ENCODE data around the gene CALN1. TPM values are rescaled to one million over a fixed set of nuclear protein-coding genes. Genes with fewer than 3 reads are reported as not detected.

Gene CALN1
- polyA plus RNA-seq, 1 donor (not counting 4 experiments of a cell fraction or from before 2014, with no cell fraction given), result not detected

GRCh38 chr7:72048420-72048819, 363.7 kb downstream of the CALN1 start:
- Histone ChIP-seq H3K27me3 (ENCODE audit: control insufficient read depth, extremely low read depth, insufficient read depth, low read length) (no peaks in the 10 kb centered on the region), H3K4me1 (ENCODE audit: control insufficient read depth, extremely low read depth, insufficient read depth, low read length) (no peaks in the 10 kb centered on the region), H2AFZ (ENCODE audit: control insufficient read depth, low read length) (no peak overlapping the region), H3K9me3 (ENCODE audit: control insufficient read depth, low read depth, low read length) (peaks cover 2% of the 10 kb centered on the region), H3K9ac (ENCODE audit: control insufficient read depth, extremely low read depth, insufficient read depth, low read length) (no peak overlapping the region), H3K4me2 (ENCODE audit: control insufficient read depth, extremely low read depth, insufficient read depth, low read depth, low read length) (no peak overlapping the region), H3K79me2 (ENCODE audit: control insufficient read depth, insufficient read depth, low read length) (no peaks in the 10 kb centered on the region), H4K20me1 (ENCODE audit: control insufficient read depth, extremely low read depth, insufficient read depth, low read length) (no peaks in the 10 kb centered on the region), H3K9me1 (ENCODE audit: control insufficient read depth, extremely low read depth, insufficient read depth, low read length) (no peaks in the 10 kb centered on the region), H3K36me3 (ENCODE audit: control insufficient read depth in 2 of 2, extremely low read depth in 1 of 2, insufficient read depth in 2 of 2, low read length in 2 of 2) (no peaks in the 10 kb centered on the region), H3K4me3 (ENCODE audit: control insufficient read depth in 2 of 3, extremely low read depth in 1 of 3, insufficient read depth in 2 of 3, low read depth in 1 of 3, low read length in 3 of 3) (no peak overlapping the region), H3K27ac (ENCODE audit: control insufficient read depth, insufficient read depth, low read length) (no peak overlapping the region)
- dilution Hi-C loops (cut with MboI; ENCODE audit: extremely low pct_ligation_motif_present, low sequenced_read_pairs), result no loop called here
- DNase-seq (ENCODE audit: low read depth, low spot score) (no peak), FAIRE-seq (no peak)
- TF ChIP-seq EZH2 (IDR thresholded peaks at IDR 0.05; ENCODE audit: low read length), result no peak
- no peak for TF ChIP-seq CTCF (optimal IDR thresholded peaks at IDR 0.05 in 1 of 3, IDR thresholded peaks at IDR 0.05 in 1 of 3, conservative IDR thresholded peaks at IDR 0.05 in 1 of 3; ENCODE audit: extremely low read depth in 1 of 3, insufficient read depth in 2 of 3, low read length in 3 of 3)

GRCh38 chr7:72042855-72043254, 369.3 kb downstream of the CALN1 start:
- no peak for FAIRE-seq
- H2AFZ ChIP-seq (ENCODE audit: control insufficient read depth, low read length), result no peak overlapping the region
- dilution Hi-C loops (cut with MboI; ENCODE audit: extremely low pct_ligation_motif_present, low sequenced_read_pairs), result no loop called here
- no peak overlapping the region for H3K27ac ChIP-seq (ENCODE audit: control insufficient read depth, insufficient read depth, low read length)
- peaks cover 2% of the 10 kb centered on the region for H3K9me3 ChIP-seq (ENCODE audit: control insufficient read depth, low read depth, low read length)
- no peak overlapping the region for H3K4me2 ChIP-seq (ENCODE audit: control insufficient read depth, extremely low read depth, insufficient read depth, low read depth, low read length)
- no peak for DNase-seq (ENCODE audit: low read depth, low spot score)
- no peaks in the 10 kb centered on the region for H3K9me1 ChIP-seq (ENCODE audit: control insufficient read depth, extremely low read depth, insufficient read depth, low read length)
- H3K4me1 ChIP-seq (ENCODE audit: control insufficient read depth, extremely low read depth, insufficient read depth, low read length), result no peaks in the 10 kb centered on the region
- no peaks in the 10 kb centered on the region for H3K27me3 ChIP-seq (ENCODE audit: control insufficient read depth, extremely low read depth, insufficient read depth, low read length)
- no peaks in the 10 kb centered on the region for H4K20me1 ChIP-seq (ENCODE audit: control insufficient read depth, extremely low read depth, insufficient read depth, low read length)
- H3K36me3 ChIP-seq (ENCODE audit: control insufficient read depth in 2 of 2, extremely low read depth in 1 of 2, insufficient read depth in 2 of 2, low read length in 2 of 2), result no peaks in the 10 kb centered on the region
- H3K79me2 ChIP-seq (ENCODE audit: control insufficient read depth, insufficient read depth, low read length), result no peaks in the 10 kb centered on the region
- H3K9ac ChIP-seq (ENCODE audit: control insufficient read depth, extremely low read depth, insufficient read depth, low read length), result no peak overlapping the region
- TF ChIP-seq CTCF (optimal IDR thresholded peaks at IDR 0.05 in 1 of 3, IDR thresholded peaks at IDR 0.05 in 1 of 3, conservative IDR thresholded peaks at IDR 0.05 in 1 of 3; ENCODE audit: extremely low read depth in 1 of 3, insufficient read depth in 2 of 3, low read length in 3 of 3) (no peak), EZH2 (IDR thresholded peaks at IDR 0.05; ENCODE audit: low read length) (no peak)
- H3K4me3 ChIP-seq (ENCODE audit: control insufficient read depth in 2 of 3, extremely low read depth in 1 of 3, insufficient read depth in 2 of 3, low read depth in 1 of 3, low read length in 3 of 3), result no peak overlapping the region
